ENCODE results near the gene PFDN4. TPM values are rescaled to one million over a fixed set of nuclear protein-coding genes. Genes with fewer than 3 reads are reported as not detected.

Gene PFDN4
- total and polyA plus RNA-seq, 2 experiments from 2014 or later, result 64.5 to 80.1 TPM

DNA sequence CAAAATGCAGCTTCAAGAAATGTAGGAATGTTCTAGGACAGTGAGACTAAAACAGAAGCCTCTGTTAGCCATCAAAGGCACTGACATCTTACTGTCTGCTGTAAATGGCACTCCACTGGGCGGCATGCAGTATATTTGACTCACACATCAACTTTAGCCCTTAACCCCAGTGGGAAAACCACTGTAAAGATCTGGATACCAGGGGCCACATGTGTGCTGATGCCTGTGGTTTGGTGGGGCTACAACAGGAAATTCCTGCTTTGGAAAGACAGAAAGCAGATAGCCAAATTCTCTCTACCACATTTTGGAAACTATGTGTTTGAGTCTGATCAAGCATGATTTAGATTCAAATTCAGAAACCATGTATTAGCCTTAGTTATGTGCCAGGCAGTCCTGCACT lies 4.3 kb downstream of the PFDN4 start:
- Histone ChIP-seq H3K9me3 (ENCODE audit: low read depth) (no peaks in the 10 kb centered on the region), H2AFZ (no peak overlapping the region), H3K36me3 (ENCODE audit: low read depth) (peaks cover 10% of the 10 kb centered on the region; the same call in 1 of the 2 replicates), H3K27ac (peak overlapping the region; percentile 19; the same call in 1 of the 2 replicates), H3F3A (ENCODE audit: insufficient read depth) (peaks cover 11% of the 10 kb centered on the region; the same call in 1 of the 2 replicates), H3K9me2 (ENCODE audit: insufficient read depth) (no peaks in the 10 kb centered on the region), H3K4me1 (ENCODE audit: insufficient read depth) (peaks cover 32% of the 10 kb centered on the region), H3K79me2 (ENCODE audit: insufficient read depth) (peaks cover 80% of the 10 kb centered on the region), H3K27me3 (replicated peaks; ENCODE audit: insufficient read depth) (no peaks in the 10 kb centered on the region), H3K9ac (no peak overlapping the region), H3K4me2 (ENCODE audit: unreplicated experiment) (peak overlapping the region; percentile 31), H3K4me3 (no peak overlapping the region), H4K20me1 (ENCODE audit: insufficient read depth) (no peaks in the 10 kb centered on the region)
- TF ChIP-seq EZH2phosphoT487 (IDR thresholded peaks at IDR 0.05; ENCODE audit: insufficient read depth, low read depth) (no peak), EZH2 (IDR thresholded peaks at IDR 0.05; ENCODE audit: insufficient read depth, poor library complexity, severe bottlenecking) (no peak)
- peak; percentile 57 for DNase-seq
- 21 to 35% methylated on average over 1 of the region's 1 CpG for WGBS, 2 experiments (ENCODE audit: low coverage in 1 of 2, low lambda C conversion rate in 2 of 2, missing lambda C conversion rate in 2 of 2)
- in situ Hi-C loops (cut with MboI), result no loop called here

DNA sequence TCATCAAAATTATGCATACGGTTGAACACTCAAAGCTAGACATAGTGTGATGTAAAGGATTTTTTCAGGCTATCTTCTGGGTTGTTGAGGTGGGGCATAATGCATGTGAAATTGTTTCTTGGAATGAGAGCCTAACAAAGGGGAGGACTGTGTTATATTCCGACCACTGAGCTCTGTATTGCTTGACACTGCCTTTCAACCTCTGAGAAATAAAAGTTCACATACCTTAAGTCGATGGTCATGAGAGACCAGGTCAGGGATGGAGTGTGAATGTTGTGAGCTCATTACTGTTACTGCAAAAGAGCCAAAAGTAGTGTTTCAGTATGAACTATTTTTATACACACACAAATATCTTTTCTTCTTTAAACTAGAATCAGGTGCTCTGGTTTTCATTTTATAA lies 5.0 kb downstream of the PFDN4 start:
- Histone ChIP-seq H3K36me3 (ENCODE audit: low read depth) (peaks cover 10% of the 10 kb centered on the region; the same call in 1 of the 2 replicates), H3K4me1 (ENCODE audit: insufficient read depth) (peaks cover 32% of the 10 kb centered on the region), H3K9me3 (ENCODE audit: low read depth) (no peaks in the 10 kb centered on the region), H3K27ac (0 out of 2 replicates have a peak overlapping the region, but pooled peaks have one; percentile 19), H3K27me3 (replicated peaks; ENCODE audit: insufficient read depth) (no peaks in the 10 kb centered on the region), H3K79me2 (ENCODE audit: insufficient read depth) (peaks cover 80% of the 10 kb centered on the region), H3K9ac (no peak overlapping the region), H3F3A (ENCODE audit: insufficient read depth) (peaks cover 11% of the 10 kb centered on the region; the same call in 1 of the 2 replicates), H2AFZ (no peak overlapping the region), H3K4me2 (ENCODE audit: unreplicated experiment) (peak overlapping the region; percentile 31), H4K20me1 (ENCODE audit: insufficient read depth) (no peaks in the 10 kb centered on the region), H3K4me3 (no peak overlapping the region), H3K9me2 (ENCODE audit: insufficient read depth) (no peaks in the 10 kb centered on the region)
- TF ChIP-seq EZH2 (IDR thresholded peaks at IDR 0.05; ENCODE audit: insufficient read depth, poor library complexity, severe bottlenecking) (no peak), EZH2phosphoT487 (IDR thresholded peaks at IDR 0.05; ENCODE audit: insufficient read depth, low read depth) (no peak)
- in situ Hi-C loops (cut with MboI), result no loop called here
- 56 to 63% methylated on average over 3 of the region's 3 CpGs for WGBS, 2 experiments (ENCODE audit: low coverage in 1 of 2, low lambda C conversion rate in 2 of 2, missing lambda C conversion rate in 2 of 2)
- peak; percentile 31 for DNase-seq

DNA sequence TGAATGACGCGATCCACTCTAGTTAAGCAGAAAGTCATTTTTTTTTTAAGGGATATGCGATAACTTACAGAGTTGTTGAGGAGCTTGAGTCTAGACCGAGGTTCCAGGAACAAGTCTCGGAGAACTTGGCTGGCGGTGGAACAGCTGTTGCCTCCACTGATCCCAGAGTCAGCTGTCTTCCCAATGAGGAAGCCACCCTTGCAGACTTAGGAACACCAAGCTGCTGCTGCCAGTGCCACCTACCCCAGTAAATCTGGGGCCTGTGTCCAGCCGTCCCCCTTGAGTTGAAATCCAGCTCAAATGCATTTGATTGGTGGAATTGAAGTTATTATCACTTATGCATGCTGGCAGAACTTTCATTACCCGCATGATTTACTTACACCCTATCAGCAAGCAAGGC lies 6.7 kb downstream of the PFDN4 start:
- H3K4me2 ChIP-seq (ENCODE audit: unreplicated experiment), result no peak overlapping the region
- no peak for DNase-seq
- H3F3A ChIP-seq (ENCODE audit: insufficient read depth), result peaks cover 7% of the 10 kb centered on the region; the same call in 1 of the 2 replicates
- H2AFZ ChIP-seq, result no peak overlapping the region
- peaks cover 31% of the 10 kb centered on the region for H3K4me1 ChIP-seq (ENCODE audit: insufficient read depth)
- no peaks in the 10 kb centered on the region for H3K27me3 ChIP-seq (replicated peaks; ENCODE audit: insufficient read depth)
- 94 to 95% methylated on average over 8 of the region's 8 CpGs for WGBS, 2 experiments (ENCODE audit: low coverage in 1 of 2, low lambda C conversion rate in 2 of 2, missing lambda C conversion rate in 2 of 2)
- no peak overlapping the region for H3K27ac ChIP-seq
- no peak overlapping the region for H3K9ac ChIP-seq
- in situ Hi-C loops (cut with MboI), result no loop called here
- TF ChIP-seq EZH2phosphoT487 (IDR thresholded peaks at IDR 0.05; ENCODE audit: insufficient read depth, low read depth) (no peak), EZH2 (IDR thresholded peaks at IDR 0.05; ENCODE audit: insufficient read depth, poor library complexity, severe bottlenecking) (no peak)
- H3K4me3 ChIP-seq, result no peak overlapping the region
- H3K79me2 ChIP-seq (ENCODE audit: insufficient read depth), result peaks cover 64% of the 10 kb centered on the region
- H3K9me3 ChIP-seq (ENCODE audit: low read depth), result no peaks in the 10 kb centered on the region
- no peaks in the 10 kb centered on the region for H3K9me2 ChIP-seq (ENCODE audit: insufficient read depth)
- peaks cover 10% of the 10 kb centered on the region; the same call in 1 of the 2 replicates for H3K36me3 ChIP-seq (ENCODE audit: low read depth)
- H4K20me1 ChIP-seq (ENCODE audit: insufficient read depth), result no peaks in the 10 kb centered on the region

DNA sequence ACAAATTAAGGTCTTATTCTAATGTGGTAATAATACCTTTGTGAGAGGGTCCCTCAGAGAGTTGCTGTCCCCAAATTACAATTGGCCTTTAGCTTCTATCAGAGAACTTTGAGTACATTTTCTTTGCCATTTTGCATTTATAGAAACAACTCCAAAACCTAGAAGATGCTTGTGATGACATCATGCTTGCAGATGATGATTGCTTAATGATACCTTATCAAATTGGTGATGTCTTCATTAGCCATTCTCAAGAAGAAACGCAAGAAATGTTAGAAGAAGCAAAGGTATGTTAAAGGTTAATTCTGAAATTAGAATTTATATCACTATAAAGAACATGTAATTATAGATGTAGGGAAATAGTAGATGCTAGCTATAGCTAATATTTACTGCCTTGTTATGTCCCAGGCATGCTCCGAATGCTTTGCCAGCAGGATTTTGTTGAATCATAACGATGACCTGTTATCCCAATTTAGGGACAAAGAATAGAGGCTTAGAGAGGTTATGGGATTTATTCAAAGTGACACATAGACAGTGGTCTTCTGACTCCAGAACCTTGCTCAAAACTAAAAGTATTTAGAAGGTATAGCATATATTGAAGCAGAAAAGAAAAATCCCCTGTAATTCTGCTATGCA lies 7.4 kb downstream of the PFDN4 start:
- H3K27ac ChIP-seq, result no peak overlapping the region
- no peaks in the 10 kb centered on the region for H3K27me3 ChIP-seq (replicated peaks; ENCODE audit: insufficient read depth)
- H3K4me3 ChIP-seq, result no peak overlapping the region
- peaks cover 10% of the 10 kb centered on the region; the same call in 1 of the 2 replicates for H3K36me3 ChIP-seq (ENCODE audit: low read depth)
- in situ Hi-C loops (cut with MboI), result no loop called here
- 74 to 80% methylated on average over 3 of the region's 3 CpGs for WGBS, 2 experiments (ENCODE audit: low coverage in 1 of 2, low lambda C conversion rate in 2 of 2, missing lambda C conversion rate in 2 of 2)
- H3F3A ChIP-seq (ENCODE audit: insufficient read depth), result peaks cover 7% of the 10 kb centered on the region; the same call in 1 of the 2 replicates
- no peaks in the 10 kb centered on the region for H4K20me1 ChIP-seq (ENCODE audit: insufficient read depth)
- peaks cover 25% of the 10 kb centered on the region for H3K4me1 ChIP-seq (ENCODE audit: insufficient read depth)
- no peaks in the 10 kb centered on the region for H3K9me2 ChIP-seq (ENCODE audit: insufficient read depth)
- TF ChIP-seq EZH2 (IDR thresholded peaks at IDR 0.05; ENCODE audit: insufficient read depth, poor library complexity, severe bottlenecking) (no peak), EZH2phosphoT487 (IDR thresholded peaks at IDR 0.05; ENCODE audit: insufficient read depth, low read depth) (no peak)
- no peak overlapping the region for H2AFZ ChIP-seq
- no peaks in the 10 kb centered on the region for H3K9me3 ChIP-seq (ENCODE audit: low read depth)
- DNase-seq, result no peak
- H3K9ac ChIP-seq, result no peak overlapping the region
- H3K79me2 ChIP-seq (ENCODE audit: insufficient read depth), result peaks cover 57% of the 10 kb centered on the region
- H3K4me2 ChIP-seq (ENCODE audit: unreplicated experiment), result no peak overlapping the region

Measured in GM23248 (cell line).